ENCODE results near the gene IPO7. TPM values are rescaled to one million over a fixed set of nuclear protein-coding genes. Genes with fewer than 3 reads are reported as not detected.
"Not testable (repeated sequence)": the region's sequence is repeated elsewhere in the genome, so short reads cannot be mapped to it uniquely, and the experiment has no call there.

Gene IPO7
- total RNA-seq, 2 donors from 2014 or later = 90.6 to 188 TPM

GRCh38 chr11:9399466-9399865 is 15.0 kb downstream of the IPO7 start:
- TF ChIP-seq CTCF (IDR thresholded peaks at IDR 0.05) = no peak
- peaks cover 20 to 39% of the 10 kb centered on the region in 2 donors for H3K4me1 ChIP-seq (ENCODE audit: control insufficient read depth in 1 of 2, low read depth in 2 of 2)
- no peaks in the 10 kb centered on the region for H3K9me3 ChIP-seq
- no peaks in the 10 kb centered on the region for H3K36me3 ChIP-seq
- H3K27me3 ChIP-seq (replicated peaks; ENCODE audit: insufficient read depth) = no peaks in the 10 kb centered on the region
- ATAC-seq (ENCODE audit: insufficient number of reproducible peaks, low FRiP score, low read depth) (no peak), DNase-seq (ENCODE audit: low spot score) (no peak)
- no peak overlapping the region for H3K4me3 ChIP-seq
- H3K27ac ChIP-seq = no peak overlapping the region

DNA sequence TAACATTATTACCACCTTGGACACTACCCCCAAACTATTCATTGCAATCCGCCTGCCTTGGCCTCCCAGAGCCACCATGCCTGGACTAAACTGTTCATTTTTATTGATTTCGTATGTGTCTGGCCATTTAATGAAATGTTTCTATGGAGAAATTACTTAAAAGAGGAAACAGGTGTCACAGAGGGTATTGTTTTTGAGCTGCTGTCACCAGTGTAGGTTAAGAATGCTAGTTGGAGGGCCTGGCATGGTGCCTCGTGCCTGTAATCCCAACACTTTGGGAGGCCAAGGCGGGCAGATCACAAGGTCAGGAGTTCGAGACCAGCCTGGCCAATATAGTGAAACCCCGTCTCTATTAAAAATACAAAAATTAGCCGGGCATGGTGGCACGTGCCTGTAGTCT is 17.4 kb downstream of the IPO7 start:
- not testable (repeated sequence) for H3K36me3 ChIP-seq; DNase-seq (ENCODE audit: low spot score); ATAC-seq (ENCODE audit: insufficient number of reproducible peaks, low FRiP score, low read depth); H3K9me3 ChIP-seq; H3K27ac ChIP-seq; H3K4me3 ChIP-seq; H3K27me3 ChIP-seq (replicated peaks; ENCODE audit: insufficient read depth)
- peaks cover 19 to 31% of the 10 kb centered on the region in 2 donors for H3K4me1 ChIP-seq (ENCODE audit: control insufficient read depth in 1 of 2, low read depth in 2 of 2)

GRCh38 chr11:9428706-9429105 is 44.3 kb downstream of the IPO7 start:
- no peak for TF ChIP-seq CTCF (IDR thresholded peaks at IDR 0.05)
- Histone ChIP-seq H3K4me3 (no peak overlapping the region), H3K27ac (peak overlapping the region in 1 of 2 donors; percentile 33), H3K36me3 (peaks cover 44% of the 10 kb centered on the region), H3K4me1 (ENCODE audit: control insufficient read depth in 1 of 2, low read depth in 2 of 2) (peaks cover 13 to 28% of the 10 kb centered on the region in 2 donors), H3K27me3 (replicated peaks; ENCODE audit: insufficient read depth) (no peaks in the 10 kb centered on the region), H3K9me3 (no peaks in the 10 kb centered on the region)
- ATAC-seq (ENCODE audit: insufficient number of reproducible peaks, low FRiP score, low read depth) (no peak), DNase-seq (ENCODE audit: low spot score) (no peak)

DNA sequence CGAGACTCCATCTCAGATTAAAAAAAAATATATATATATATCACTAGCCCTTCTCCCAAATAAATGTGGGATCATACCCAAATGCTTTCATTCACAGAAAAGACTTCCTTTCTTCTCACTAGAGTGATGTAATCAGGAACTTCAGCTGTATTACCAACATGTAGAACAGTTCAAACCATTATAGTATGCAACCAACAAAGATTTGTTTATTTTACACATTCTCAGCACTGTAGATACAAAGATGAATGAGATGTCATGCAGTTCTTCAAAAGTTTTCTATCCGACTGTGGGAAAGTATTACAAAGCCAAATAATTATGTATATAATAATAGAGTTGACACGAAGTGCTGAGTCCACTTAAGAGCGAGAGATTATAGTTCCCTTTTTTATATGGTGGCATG is 54.2 kb downstream of the IPO7 start:
- Histone ChIP-seq H3K4me1 (ENCODE audit: control insufficient read depth in 1 of 2, low read depth in 2 of 2) (peaks cover 0 to 3% of the 10 kb centered on the region in 2 donors), H3K27ac (no peak overlapping the region), H3K9me3 (no peaks in the 10 kb centered on the region), H3K4me3 (no peak overlapping the region), H3K27me3 (replicated peaks; ENCODE audit: insufficient read depth) (no peaks in the 10 kb centered on the region), H3K36me3 (peaks cover 65% of the 10 kb centered on the region)
- ATAC-seq (ENCODE audit: insufficient number of reproducible peaks, low FRiP score, low read depth) (no peak), DNase-seq (ENCODE audit: low spot score) (no peak)
- no peak for TF ChIP-seq CTCF (IDR thresholded peaks at IDR 0.05)

- DNase-seq (ENCODE audit: low spot score) (no peak), ATAC-seq (ENCODE audit: insufficient number of reproducible peaks, low FRiP score, low read depth) (no peak)
- Histone ChIP-seq H3K27ac (no peak overlapping the region), H3K4me3 (no peak overlapping the region), H3K36me3 (peaks cover 16% of the 10 kb centered on the region), H3K4me1 (ENCODE audit: control insufficient read depth in 1 of 2, low read depth in 2 of 2) (no peaks in the 10 kb centered on the region), H3K27me3 (replicated peaks; ENCODE audit: insufficient read depth) (no peaks in the 10 kb centered on the region), H3K9me3 (no peaks in the 10 kb centered on the region)
- no peak for TF ChIP-seq CTCF (IDR thresholded peaks at IDR 0.05)
These were observed 61.8 kb downstream of the IPO7 start for GRCh38 chr11:9446230-9446629.
